Heart left ventricle (tissue), 13 donors: ENCODE measurements around the gene EIPR1.

Experiments used
- POLR2A ChIP-seq, 2 donors: fragments of 450-650 bp; IDR thresholded peaks; one replicate each; pipeline ENCODE4 v1.6.1; 2017; ENCODE audit warnings: antibody characterized with exemption in 2 of 2, mild to moderate bottlenecking in 2 of 2, moderate library complexity in 2 of 2
- TF ChIP-seq, protein P1 (sequence below), 12 donors: fragments of 200-600 bp; sonication (generic) in 4 of 12; IDR thresholded peaks; one replicate each; pipeline versions ENCODE4 v1.5.0 to v1.8.0; 2018 to 2022; ENCODE audit warnings: antibody characterized with exemption in 12 of 12, mild to moderate bottlenecking in 5 of 12
- donor health status: ischemic (EF 13 %, LVEDD 7.1; RV severe dilation, severe dysfunction).
- donor health status: DM: no; HTN: yes; CAD: no.
- donor health status: DM: no; HTN: no; CAD: no.
- donor health status: ischemic (EF 25% LVEDD 6.9; RV normal size, moderate dysfunction).
- donor health status: ischemic (EF 25% LVEDD 5.7; RV mildly dilated, moderate dysfunction).
- donor health status: ischemic (EF 35%, LVEDD 5.7; RV mildly dilated, moderate dysfunction).
- donor health status: nonischemic (EF 11% LVEDD 7.7; RV severe dilation, severe dysfunction).
- donor health status: DM: yes; HTN: yes; CAD: no.
- donor health status: PGD.
- donor health status: ischemic (EF 29% LVEDD 5.4; RV normal size, mild dysfunction).
- donor health status: nonischemic (EF 23%, LVEDD 6.1; RV moderate dilation, normal function).

DNA sequence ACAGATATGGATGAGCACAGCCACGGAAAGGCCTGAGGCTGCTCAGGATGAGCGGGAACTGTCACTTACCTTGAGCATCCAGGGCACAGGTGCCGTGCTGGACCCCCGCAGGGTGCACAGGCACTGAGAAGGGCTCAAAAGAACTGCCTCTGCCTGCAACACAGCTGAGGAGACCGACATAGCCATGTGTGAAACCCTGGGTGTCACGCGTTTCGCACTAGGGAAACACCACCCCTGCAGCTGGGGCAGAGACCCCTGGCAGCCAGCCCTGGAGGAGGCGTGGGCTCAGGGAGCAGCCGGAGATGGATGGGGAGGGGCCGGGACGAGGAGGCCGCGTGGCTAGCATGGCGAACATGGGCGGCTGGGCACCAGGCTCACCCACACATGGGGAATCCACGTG, 228.9 kb downstream of the EIPR1 start:
- TF ChIP-seq, protein P1, sequence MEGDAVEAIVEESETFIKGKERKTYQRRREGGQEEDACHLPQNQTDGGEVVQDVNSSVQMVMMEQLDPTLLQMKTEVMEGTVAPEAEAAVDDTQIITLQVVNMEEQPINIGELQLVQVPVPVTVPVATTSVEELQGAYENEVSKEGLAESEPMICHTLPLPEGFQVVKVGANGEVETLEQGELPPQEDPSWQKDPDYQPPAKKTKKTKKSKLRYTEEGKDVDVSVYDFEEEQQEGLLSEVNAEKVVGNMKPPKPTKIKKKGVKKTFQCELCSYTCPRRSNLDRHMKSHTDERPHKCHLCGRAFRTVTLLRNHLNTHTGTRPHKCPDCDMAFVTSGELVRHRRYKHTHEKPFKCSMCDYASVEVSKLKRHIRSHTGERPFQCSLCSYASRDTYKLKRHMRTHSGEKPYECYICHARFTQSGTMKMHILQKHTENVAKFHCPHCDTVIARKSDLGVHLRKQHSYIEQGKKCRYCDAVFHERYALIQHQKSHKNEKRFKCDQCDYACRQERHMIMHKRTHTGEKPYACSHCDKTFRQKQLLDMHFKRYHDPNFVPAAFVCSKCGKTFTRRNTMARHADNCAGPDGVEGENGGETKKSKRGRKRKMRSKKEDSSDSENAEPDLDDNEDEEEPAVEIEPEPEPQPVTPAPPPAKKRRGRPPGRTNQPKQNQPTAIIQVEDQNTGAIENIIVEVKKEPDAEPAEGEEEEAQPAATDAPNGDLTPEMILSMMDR (IDR thresholded peaks at IDR 0.05): no peak
- no peak for TF ChIP-seq POLR2A (IDR thresholded peaks at IDR 0.05)
